Ovary (tissue), 9 donors: ENCODE results near the gene RGPD4. TPM values are rescaled to one million over a fixed set of nuclear protein-coding genes. Genes with fewer than 3 reads are reported as not detected.
"Not testable (repeated sequence)": the region's sequence is repeated elsewhere in the genome, so short reads cannot be mapped to it uniquely, and the experiment has no call there.

Experiments used
- DNase-seq, 5 donors: peaks; one replicate each; pipeline ENCODE4 v3.0.0-alpha.2; 2019 to 2020
- H3K27ac ChIP-seq, 2 donors: fragments of 200-600 bp; one replicate each; pipeline versions ENCODE4 v1.5.1 to v1.8.0; 2019 to 2022
- H3K27me3 ChIP-seq: fragments of 200-600 bp; one replicate; pipeline ENCODE4 v1.8.0; 2022
- H3K36me3 ChIP-seq: fragments of 200-600 bp; sonication (generic); one replicate; pipeline ENCODE4 v1.5.1; 2019
- H3K4me1 ChIP-seq: one replicate; pipeline ENCODE4 v1.8.1; 2013; ENCODE audit warnings: mild to moderate bottlenecking, moderate library complexity; ENCODE audit not compliant: insufficient read depth
- H3K4me3 ChIP-seq: fragments of 200-600 bp; sonication (generic); one replicate; pipeline ENCODE4 v1.5.1; 2017
- H3K9me3 ChIP-seq, 2 donors: fragments of 200-600 bp in 1 of 2; sonication (generic) in 1 of 2; one replicate each; pipeline versions ENCODE4 v1.5.1 to v1.8.1; 2013 to 2019; ENCODE audit warnings: mild to moderate bottlenecking in 1 of 2, moderate library complexity in 1 of 2
- CTCF ChIP-seq, 3 donors: fragments of 450-650 bp in 2 of 3; fragments of 200-600 bp in 1 of 3; IDR thresholded peaks; one replicate each; pipeline versions ENCODE4 v1.5.1 to v1.8.0; 2016 to 2022; ENCODE audit warnings: antibody characterized with exemption in 3 of 3, mild to moderate bottlenecking in 1 of 3
- EP300 ChIP-seq: sonication (generic); formaldehyde crosslinking; IDR thresholded peaks from one replicate; pipeline ENCODE4 v1.6.1; 2017; ENCODE audit warnings: antibody characterized with exemption
- POLR2A ChIP-seq: fragments of 450-650 bp; IDR thresholded peaks from one replicate; pipeline ENCODE4 v1.6.1; 2017; ENCODE audit warnings: antibody characterized with exemption, mild to moderate bottlenecking, moderate library complexity
- WGBS, 3 donors: extraction: QIAGEN DNeasy Blood & Tissue Kit in 1 of 3; methylation state at CpG; one replicate each; pipeline versions ENCODE4 v1.1.5 to v1.1.7; 2013 to 2017; 5-methylcytosine and 5-hydroxymethylcytosine counted together
- intact Hi-C, 4 donors: fragments of 100-400 bp; cut with DNase I; formaldehyde crosslinking; loops; one replicate each; pipeline versions ENCODE4 v1.11.0 to v1.15.1; 2022 to 2023
- polyA plus RNA-seq, 2 donors: library from polyadenylated mRNA; stranded (reverse); fragments of 200-250 nt in 1 of 2; fragments of 350-450 nt in 1 of 2; fragmentation: Illumina TruSeq in 1 of 2; extraction: RNeasy Lipid Tissue Mini Kit (QIAGEN cat#74804) in 1 of 2; gene quantifications; one replicate each; pipeline ENCODE4 v1.2.3, GENCODE V29; 2013 to 2014
- total RNA-seq, 7 donors: library from RNA; depleted of rRNA in 2 of 7; stranded (reverse); fragments of >200 nt in 2 of 7; fragmentation: NEBNext Ultra II Directional in 3 of 7; extraction: Animal tissue kit (Norgen Biotek cat#: 25700) in 3 of 7; gene quantifications; one replicate each; pipeline versions ENCODE4 v1.1.0 to v1.2.4, GENCODE V29; 2016 to 2023
- donor health status: DM: no; HTN: no; CAD: no; lungs with moderate emphysema.
- donor health status: DM: no; HTN: no; CAD: no.
- donor health status: Bipolar disorder and iron deficiency.
- donor health status: DM: yes; HTN: yes; CAD: no.
- donor health status: DM: no; HTN: no; CAD: no.
- donor health status: DM: yes; HTN: yes; CAD: no.

Gene RGPD4
- total and polyA plus RNA-seq, 9 donors, result 0.10 to 0.23 (median 0.20) TPM; not detected in 6

GRCh38 chr2:107822302-107822701 lies 4.4 kb upstream of the RGPD4 start:
- Histone ChIP-seq H3K36me3 (no peaks in the 10 kb centered on the region), H3K4me3 (no peak overlapping the region), H3K27ac (no peak overlapping the region), H3K9me3 (no peaks in the 10 kb centered on the region), H3K4me1 (no peaks in the 10 kb centered on the region), H3K27me3 (no peaks in the 10 kb centered on the region)
- WGBS, 3 donors, result 87 to 89% (median 87%) methylated on average over 4 of the region's 4 CpGs
- DNase-seq, result no peak
- intact Hi-C loops, result no loop called here
- TF ChIP-seq POLR2A, result no peak
- no peak for TF ChIP-seq EP300
- no peak for TF ChIP-seq CTCF (IDR thresholded peaks at IDR 0.05)

GRCh38 chr2:107824451-107825205 lies 2.1 kb upstream of the RGPD4 start:
- no peak overlapping the region for H3K27ac ChIP-seq
- H3K9me3 ChIP-seq, result no peaks in the 10 kb centered on the region
- H3K4me1 ChIP-seq, result no peaks in the 10 kb centered on the region
- WGBS, 3 donors, result 65 to 77% (median 71%) methylated on average over 2 of the region's 2 CpGs
- intact Hi-C loops, result no loop called here
- no peak for TF ChIP-seq CTCF (IDR thresholded peaks at IDR 0.05)
- TF ChIP-seq EP300, result no peak
- TF ChIP-seq POLR2A, result no peak
- no peak overlapping the region for H3K4me3 ChIP-seq
- no peaks in the 10 kb centered on the region for H3K36me3 ChIP-seq
- no peaks in the 10 kb centered on the region for H3K27me3 ChIP-seq
- DNase-seq, result no peak

- no peaks in the 10 kb centered on the region for H3K36me3 ChIP-seq
- no peak overlapping the region for H3K4me3 ChIP-seq
- WGBS, 3 donors, result 86 to 92% (median 89%) methylated on average over 2 of the region's 2 CpGs
- no peaks in the 10 kb centered on the region for H3K27me3 ChIP-seq
- H3K4me1 ChIP-seq, result no peaks in the 10 kb centered on the region
- no peaks in the 10 kb centered on the region for H3K9me3 ChIP-seq
- intact Hi-C loops, result no loop called here
- H3K27ac ChIP-seq, result no peak overlapping the region
- TF ChIP-seq EP300 (no peak), CTCF (IDR thresholded peaks at IDR 0.05) (no peak), POLR2A (no peak)
- DNase-seq, result no peak
These were observed 1.5 kb upstream of the RGPD4 start for GRCh38 chr2:107825206-107825563.

GRCh38 chr2:107829514-107829913 lies 2.8 kb downstream of the RGPD4 start:
- H3K36me3 ChIP-seq, H3K4me3 ChIP-seq, H3K4me1 ChIP-seq, H3K27me3 ChIP-seq, H3K27ac ChIP-seq, intact Hi-C loops, H3K9me3 ChIP-seq, DNase-seq: not testable (repeated sequence)
- WGBS, 3 donors, result 92 to 95% (median 94%) methylated on average over 23 to 44 of the region's 46 CpGs

GRCh38 chr2:107833152-107833551 lies 6.5 kb downstream of the RGPD4 start:
- DNase-seq, H3K4me3 ChIP-seq, H3K27me3 ChIP-seq, H3K9me3 ChIP-seq, H3K36me3 ChIP-seq, H3K4me1 ChIP-seq, intact Hi-C loops, H3K27ac ChIP-seq: not testable (repeated sequence)
- WGBS, 3 donors, result 73 to 88% (median 87%) methylated on average over 2 of the region's 2 CpGs

- DNase-seq, H3K9me3 ChIP-seq, intact Hi-C loops, H3K27me3 ChIP-seq, H3K4me1 ChIP-seq, H3K27ac ChIP-seq, H3K36me3 ChIP-seq, H3K4me3 ChIP-seq: not testable (repeated sequence)
- 35 to 52% (median 36%) methylated on average over 9 to 11 of the region's 11 CpGs for WGBS, 3 donors
These were observed 6.9 kb downstream of the RGPD4 start for GRCh38 chr2:107833618-107834017.

GRCh38 chr2:107916121-107916520 lies 89.4 kb downstream of the RGPD4 start:
- H3K4me3 ChIP-seq, intact Hi-C loops, DNase-seq, H3K4me1 ChIP-seq, H3K36me3 ChIP-seq, H3K27ac ChIP-seq, H3K9me3 ChIP-seq, H3K27me3 ChIP-seq: not testable (repeated sequence)
- WGBS, 3 donors, result 75 to 100% (median 83%) methylated on average over 1 of the region's 2 CpGs

GRCh38 chr2:107916696-107917370 lies 90.1 kb downstream of the RGPD4 start:
- 63 to 72% (median 63%) methylated on average over 1 of the region's 1 CpG for WGBS, 3 donors
- H3K4me1 ChIP-seq, H3K27ac ChIP-seq, DNase-seq, H3K9me3 ChIP-seq, H3K4me3 ChIP-seq, H3K27me3 ChIP-seq, intact Hi-C loops, H3K36me3 ChIP-seq: not testable (repeated sequence)
